Fibroblast of mammary gland (primary cell): ENCODE results near the gene CKS2.

Source experiments
- DNase-seq: peaks from one replicate; pipeline ENCODE4 v3.0.0-alpha.2; 2010; ENCODE audit warnings: low read depth
- H3K4me3 ChIP-seq: 2 replicates; pipeline ENCODE4 v1.5.1; 2011; ENCODE audit warnings: low read depth, mild to moderate bottlenecking, low read length, moderate library complexity; ENCODE audit not compliant: control insufficient read depth
- TF ChIP-seq, protein P1 (sequence below): conservative IDR thresholded peaks from 2 replicates; pipeline ENCODE4 v1.5.1; 2011; ENCODE audit warnings: low read depth, low read length, inconsistent platforms; ENCODE audit not compliant: control insufficient read depth, insufficient read depth

Gene CKS2

DNA sequence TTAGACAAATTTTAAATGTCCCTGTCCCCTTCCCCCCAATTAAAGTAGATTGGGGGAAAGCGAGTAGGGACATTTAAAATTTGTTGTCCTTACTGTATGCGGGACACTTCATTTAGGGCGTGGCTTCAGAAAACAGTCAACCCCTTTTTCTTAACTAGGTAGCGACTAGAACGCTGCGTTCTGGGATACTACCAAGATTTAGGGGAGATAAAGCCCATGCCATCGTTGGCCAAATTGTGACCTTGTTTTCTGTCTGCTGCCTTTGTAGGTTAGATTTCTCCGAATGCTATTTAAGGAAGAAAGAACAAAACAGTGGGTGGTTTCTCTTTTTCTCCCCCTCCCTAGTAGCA is 1.2 kb downstream of the CKS2 start:
- no peak for DNase-seq
- TF ChIP-seq, protein P1, sequence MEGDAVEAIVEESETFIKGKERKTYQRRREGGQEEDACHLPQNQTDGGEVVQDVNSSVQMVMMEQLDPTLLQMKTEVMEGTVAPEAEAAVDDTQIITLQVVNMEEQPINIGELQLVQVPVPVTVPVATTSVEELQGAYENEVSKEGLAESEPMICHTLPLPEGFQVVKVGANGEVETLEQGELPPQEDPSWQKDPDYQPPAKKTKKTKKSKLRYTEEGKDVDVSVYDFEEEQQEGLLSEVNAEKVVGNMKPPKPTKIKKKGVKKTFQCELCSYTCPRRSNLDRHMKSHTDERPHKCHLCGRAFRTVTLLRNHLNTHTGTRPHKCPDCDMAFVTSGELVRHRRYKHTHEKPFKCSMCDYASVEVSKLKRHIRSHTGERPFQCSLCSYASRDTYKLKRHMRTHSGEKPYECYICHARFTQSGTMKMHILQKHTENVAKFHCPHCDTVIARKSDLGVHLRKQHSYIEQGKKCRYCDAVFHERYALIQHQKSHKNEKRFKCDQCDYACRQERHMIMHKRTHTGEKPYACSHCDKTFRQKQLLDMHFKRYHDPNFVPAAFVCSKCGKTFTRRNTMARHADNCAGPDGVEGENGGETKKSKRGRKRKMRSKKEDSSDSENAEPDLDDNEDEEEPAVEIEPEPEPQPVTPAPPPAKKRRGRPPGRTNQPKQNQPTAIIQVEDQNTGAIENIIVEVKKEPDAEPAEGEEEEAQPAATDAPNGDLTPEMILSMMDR: no peak
- peak overlapping the region; percentile 93 for H3K4me3 ChIP-seq

DNA sequence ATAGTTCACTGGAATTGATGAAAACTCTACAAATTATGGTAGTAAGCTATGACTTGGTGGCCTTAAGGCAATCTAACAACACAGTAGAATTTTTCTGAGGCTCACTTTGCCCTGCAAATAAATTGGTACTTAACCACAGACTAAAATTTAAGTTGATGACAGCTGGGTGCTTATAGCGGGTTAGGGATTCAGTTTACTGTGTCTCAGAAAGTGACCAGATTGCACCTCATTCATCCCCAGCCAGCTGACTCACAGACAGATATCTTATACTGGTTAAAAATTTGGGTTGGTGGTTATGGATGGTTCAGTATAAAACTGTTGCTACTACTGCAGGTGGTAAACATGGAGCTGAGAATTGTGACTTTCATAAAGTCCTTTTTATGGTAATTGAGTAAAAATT is 2.8 kb downstream of the CKS2 start:
- DNase-seq: peak; percentile 53
- H3K4me3 ChIP-seq: peak overlapping the region; percentile 93
- TF ChIP-seq, protein P1: no peak

DNA sequence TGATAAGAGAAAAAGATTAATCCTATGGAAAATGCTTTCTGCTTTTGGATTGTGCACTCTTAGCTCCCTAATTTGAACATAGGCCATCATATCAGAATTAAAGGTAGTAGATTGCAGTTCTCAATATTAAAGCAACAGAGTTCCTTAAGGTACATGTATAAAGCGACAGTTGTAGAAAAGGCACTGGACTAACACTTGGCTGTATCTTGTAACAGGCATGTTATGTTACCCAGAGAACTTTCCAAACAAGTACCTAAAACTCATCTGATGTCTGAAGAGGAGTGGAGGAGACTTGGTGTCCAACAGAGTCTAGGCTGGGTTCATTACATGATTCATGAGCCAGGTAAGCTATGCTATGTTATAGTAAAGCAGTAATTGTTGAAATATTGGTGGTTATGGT is 4.0 kb downstream of the CKS2 start:
- H3K4me3 ChIP-seq: peak overlapping the region; percentile 93
- DNase-seq: no peak
- TF ChIP-seq, protein P1: no peak

DNA sequence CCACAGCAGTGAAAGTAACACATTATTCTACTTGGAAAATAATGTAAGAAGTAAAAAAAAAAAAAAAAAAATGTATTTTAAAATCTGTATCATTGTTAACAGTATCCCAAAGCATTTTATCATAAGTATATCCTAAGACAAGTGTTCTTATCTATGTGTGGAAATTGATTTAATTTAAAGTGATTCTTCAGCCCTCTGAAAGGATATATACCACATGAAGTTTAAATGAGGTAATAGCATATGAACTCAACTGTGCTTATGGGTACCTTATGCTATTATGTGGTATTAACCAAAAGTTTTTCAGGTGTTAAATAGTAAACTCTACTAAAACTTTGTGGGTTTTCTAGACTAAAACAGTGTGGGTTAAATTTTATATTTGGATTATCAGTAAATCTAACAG is 4.5 kb downstream of the CKS2 start:
- DNase-seq: no peak
- no peak overlapping the region for H3K4me3 ChIP-seq
- TF ChIP-seq, protein P1: no peak

DNA sequence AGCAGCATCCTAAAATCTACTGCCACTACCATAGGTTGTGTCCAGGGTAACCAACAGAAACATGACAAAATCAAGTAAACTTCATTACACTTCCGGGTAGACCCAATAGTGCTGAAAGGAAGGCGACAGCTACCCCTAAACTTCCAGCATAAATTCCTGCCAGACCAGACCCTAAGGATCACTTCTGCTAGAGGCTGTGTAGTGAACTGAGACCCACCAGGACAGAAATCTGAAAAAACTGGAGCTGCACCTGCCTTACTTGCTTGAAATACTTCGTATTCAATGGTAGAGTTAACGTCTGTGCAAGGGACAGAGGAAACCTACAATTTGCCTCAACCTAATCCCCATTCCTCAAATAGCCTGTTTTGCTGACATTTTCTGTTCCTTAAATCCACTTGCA is 6.3 kb downstream of the CKS2 start:
- peak overlapping the region; percentile 2 for H3K4me3 ChIP-seq
- TF ChIP-seq, protein P1: no peak
- no peak for DNase-seq

DNA sequence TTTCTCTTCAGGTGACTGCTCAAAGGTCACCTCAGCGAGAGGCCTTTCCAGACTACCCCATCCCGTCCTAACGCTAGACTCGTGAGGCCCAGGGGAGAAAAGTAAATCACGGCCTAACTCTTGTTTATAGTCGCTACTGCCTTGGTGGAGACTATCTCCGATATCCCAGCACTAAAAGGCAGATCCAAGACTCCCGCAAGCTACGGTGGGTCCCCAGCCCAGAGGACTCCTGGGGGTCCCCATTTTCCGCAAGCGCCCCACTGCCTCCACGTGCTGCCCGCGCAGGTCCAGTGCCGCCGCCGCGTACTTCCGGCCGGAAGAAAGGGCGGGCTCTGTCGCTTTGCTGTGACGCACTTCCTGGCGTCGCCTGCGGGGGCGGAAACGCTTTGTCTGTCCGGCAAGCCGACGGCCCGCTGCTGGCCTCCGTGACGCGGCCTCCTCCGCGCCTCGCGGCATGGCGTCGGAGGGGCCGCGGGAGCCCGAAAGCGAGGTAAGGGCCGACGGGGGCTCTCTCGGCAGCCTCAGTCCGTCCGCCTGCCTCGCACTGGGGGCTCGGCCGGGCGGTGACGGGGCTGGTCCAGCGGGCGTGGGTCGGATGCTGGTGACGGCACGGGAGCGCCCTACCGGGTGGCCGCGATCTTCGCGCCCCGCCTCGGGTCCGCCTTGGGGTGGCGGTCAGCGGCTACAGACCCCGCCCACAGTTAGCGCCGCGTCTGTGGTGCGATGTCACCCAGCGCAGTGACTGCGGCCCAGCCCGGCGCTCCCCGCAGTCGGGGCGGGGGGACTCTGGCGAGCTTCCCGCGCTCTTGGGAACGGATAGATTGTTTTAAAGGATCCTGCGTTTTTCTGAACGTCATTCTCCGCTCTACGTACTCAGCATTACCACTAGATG is 7.4 kb downstream of the CKS2 start, which contains the start of gene SECISBP2:
SECISBP2 (plus strand) TSS at position 378 of the 892 bp plus-strand sequence; CDS start at position 455, 77 bp downstream.
- H3K4me3 ChIP-seq: peak within 1 kb of the TSS; percentile 69
- TF ChIP-seq, protein P1: peak; percentile 58
- DNase-seq: peak; percentile 97
